Dendritic cell treated with granulocyte-macrophage colony-stimulating factor and Interleukin-4, amounts not matched to agents 40 ng/mL and 50 ng/mL, for 4 days (primary cell): ENCODE measurements around the gene MIF4GD.

Experiments
- H3K27ac Mint-ChIP-seq: one replicate; pipeline ENCODE4 v1.8.0; 2022; ENCODE audit warnings: mild to moderate bottlenecking, mixed read lengths
- H3K27me3 Mint-ChIP-seq: one replicate; pipeline ENCODE4 v1.8.0; 2022; ENCODE audit warnings: mild to moderate bottlenecking, mixed read lengths
- H3K36me3 Mint-ChIP-seq: one replicate; pipeline ENCODE4 v1.8.0; 2022; ENCODE audit warnings: low read depth, mixed read lengths
- H3K4me1 Mint-ChIP-seq: one replicate; pipeline ENCODE4 v1.8.0; 2022; ENCODE audit warnings: low read depth, mixed read lengths
- H3K4me3 Mint-ChIP-seq: one replicate; pipeline ENCODE4 v1.8.0; 2022; ENCODE audit warnings: mild to moderate bottlenecking, moderate library complexity, mixed read lengths
- H3K9me3 Mint-ChIP-seq: one replicate; pipeline ENCODE4 v1.8.0; 2022; ENCODE audit warnings: mixed read lengths
- intact Hi-C: fragments of 100-400 bp; cut with micrococcal nuclease; formaldehyde crosslinking; loops from one replicate; pipeline ENCODE4 v1.15.0; 2022

Gene MIF4GD

GRCh38 chr17:75227729-75228128 is 43.3 kb downstream of the MIF4GD start:
- Mint-ChIP-seq H3K4me1 (peaks cover 70% of the 10 kb centered on the region), H3K4me3 (peak overlapping the region; percentile 28), H3K36me3 (peaks cover 85% of the 10 kb centered on the region), H3K27me3 (no peaks in the 10 kb centered on the region), H3K9me3 (no peaks in the 10 kb centered on the region), H3K27ac (peak overlapping the region; percentile 88)
- intact Hi-C loops: no loop called here

GRCh38 chr17:75225016-75225415 is 46.0 kb downstream of the MIF4GD start:
- H3K9me3 Mint-ChIP-seq: no peaks in the 10 kb centered on the region
- intact Hi-C loops: no loop called here
- peaks cover 55% of the 10 kb centered on the region for H3K4me1 Mint-ChIP-seq
- peak overlapping the region; percentile 62 for H3K27ac Mint-ChIP-seq
- no peaks in the 10 kb centered on the region for H3K27me3 Mint-ChIP-seq
- H3K36me3 Mint-ChIP-seq: peaks cover 85% of the 10 kb centered on the region
- H3K4me3 Mint-ChIP-seq: no peak overlapping the region

- intact Hi-C loops: no loop called here
- H3K9me3 Mint-ChIP-seq: no peaks in the 10 kb centered on the region
- no peak overlapping the region for H3K4me3 Mint-ChIP-seq
- H3K36me3 Mint-ChIP-seq: peaks cover 100% of the 10 kb centered on the region
- H3K27me3 Mint-ChIP-seq: no peaks in the 10 kb centered on the region
- H3K4me1 Mint-ChIP-seq: peaks cover 13% of the 10 kb centered on the region
- no peak overlapping the region for H3K27ac Mint-ChIP-seq
Observed at GRCh38 chr17:75219815-75220214, 51.2 kb downstream of the MIF4GD start.

GRCh38 chr17:75218131-75218530 is 52.9 kb downstream of the MIF4GD start:
- Mint-ChIP-seq H3K27me3 (no peaks in the 10 kb centered on the region), H3K4me1 (peaks cover 5% of the 10 kb centered on the region), H3K9me3 (no peaks in the 10 kb centered on the region), H3K27ac (no peak overlapping the region), H3K36me3 (peaks cover 100% of the 10 kb centered on the region), H3K4me3 (no peak overlapping the region)
- intact Hi-C loops: no loop called here
